Endothelial cell (in vitro differentiated cells): ENCODE results near the gene RBFOX2. TPM values are rescaled to one million over a fixed set of nuclear protein-coding genes. Genes with fewer than 3 reads are reported as not detected.

ENCODE experiments used
- DNase-seq: peaks from one replicate; pipeline ENCODE4 v3.0.0; 2021; ENCODE audit warnings: low spot score
- H3K27ac Mint-ChIP-seq: one replicate; pipeline ENCODE4 v1.8.0; 2021; ENCODE audit warnings: mixed read lengths, inconsistent platforms; ENCODE audit not compliant: unreplicated experiment
- H3K27me3 Mint-ChIP-seq: one replicate; pipeline ENCODE4 v1.8.0; 2021; ENCODE audit warnings: mild to moderate bottlenecking, moderate library complexity, mixed read lengths, inconsistent platforms; ENCODE audit not compliant: unreplicated experiment
- H3K36me3 Mint-ChIP-seq: one replicate; pipeline ENCODE4 v1.8.0; 2021; ENCODE audit warnings: mild to moderate bottlenecking, low read depth, mixed read lengths, inconsistent platforms; ENCODE audit not compliant: unreplicated experiment
- H3K4me1 Mint-ChIP-seq: one replicate; pipeline ENCODE4 v1.8.0; 2021; ENCODE audit warnings: mild to moderate bottlenecking, mixed read lengths, inconsistent platforms; ENCODE audit not compliant: unreplicated experiment
- H3K4me3 Mint-ChIP-seq: one replicate; pipeline ENCODE4 v1.8.0; 2021; ENCODE audit warnings: mild to moderate bottlenecking, mixed read lengths, inconsistent platforms; ENCODE audit not compliant: unreplicated experiment
- H3K9me3 Mint-ChIP-seq: one replicate; pipeline ENCODE4 v1.8.0; 2021; ENCODE audit warnings: mixed read lengths, inconsistent platforms; ENCODE audit not compliant: unreplicated experiment
- total RNA-seq: library from RNA; stranded (reverse); fragmentation: NEBNext Ultra II Directional; extraction: Animal tissue kit (Norgen Biotek cat#: 25700); gene quantifications from one replicate; pipeline ENCODE4 v1.2.1, GENCODE V29; 2021; ENCODE audit not compliant: unreplicated experiment
- TF ChIP-seq, protein P1 (sequence below): fragments of 200-600 bp; sonication (generic); IDR thresholded peaks from one replicate; pipeline ENCODE4 v1.5.0; 2021; ENCODE audit warnings: antibody characterized with exemption; ENCODE audit not compliant: unreplicated experiment

Gene RBFOX2
- total RNA-seq, 1 donor from 2014 or later: 228 TPM

DNA sequence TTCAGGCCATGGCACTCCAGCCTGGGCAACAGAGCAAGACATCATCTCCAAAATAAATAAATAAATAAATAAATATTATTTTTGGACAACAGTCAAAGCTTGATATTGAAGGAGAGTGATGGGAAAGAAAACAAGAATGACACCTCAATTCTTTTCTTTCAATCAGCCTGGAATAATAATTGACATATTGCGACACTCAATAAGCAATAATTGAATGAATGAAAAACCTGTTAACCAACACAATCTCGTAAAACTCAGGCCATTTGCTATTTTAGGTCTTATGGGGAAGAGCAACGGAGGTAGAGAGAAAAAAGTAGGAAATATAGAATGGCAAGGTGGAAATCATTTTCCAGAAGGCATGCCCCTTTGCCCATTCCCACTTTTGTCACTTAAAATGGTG lies 10.5 kb upstream of the RBFOX2 start:
- no peak overlapping the region for H3K4me3 Mint-ChIP-seq
- H3K4me1 Mint-ChIP-seq: peaks cover 28% of the 10 kb centered on the region
- H3K27me3 Mint-ChIP-seq: peaks cover 6% of the 10 kb centered on the region
- TF ChIP-seq, protein P1, sequence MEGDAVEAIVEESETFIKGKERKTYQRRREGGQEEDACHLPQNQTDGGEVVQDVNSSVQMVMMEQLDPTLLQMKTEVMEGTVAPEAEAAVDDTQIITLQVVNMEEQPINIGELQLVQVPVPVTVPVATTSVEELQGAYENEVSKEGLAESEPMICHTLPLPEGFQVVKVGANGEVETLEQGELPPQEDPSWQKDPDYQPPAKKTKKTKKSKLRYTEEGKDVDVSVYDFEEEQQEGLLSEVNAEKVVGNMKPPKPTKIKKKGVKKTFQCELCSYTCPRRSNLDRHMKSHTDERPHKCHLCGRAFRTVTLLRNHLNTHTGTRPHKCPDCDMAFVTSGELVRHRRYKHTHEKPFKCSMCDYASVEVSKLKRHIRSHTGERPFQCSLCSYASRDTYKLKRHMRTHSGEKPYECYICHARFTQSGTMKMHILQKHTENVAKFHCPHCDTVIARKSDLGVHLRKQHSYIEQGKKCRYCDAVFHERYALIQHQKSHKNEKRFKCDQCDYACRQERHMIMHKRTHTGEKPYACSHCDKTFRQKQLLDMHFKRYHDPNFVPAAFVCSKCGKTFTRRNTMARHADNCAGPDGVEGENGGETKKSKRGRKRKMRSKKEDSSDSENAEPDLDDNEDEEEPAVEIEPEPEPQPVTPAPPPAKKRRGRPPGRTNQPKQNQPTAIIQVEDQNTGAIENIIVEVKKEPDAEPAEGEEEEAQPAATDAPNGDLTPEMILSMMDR: no peak
- H3K27ac Mint-ChIP-seq: no peak overlapping the region
- no peak for DNase-seq
- H3K36me3 Mint-ChIP-seq: peaks cover 5% of the 10 kb centered on the region
- no peaks in the 10 kb centered on the region for H3K9me3 Mint-ChIP-seq

DNA sequence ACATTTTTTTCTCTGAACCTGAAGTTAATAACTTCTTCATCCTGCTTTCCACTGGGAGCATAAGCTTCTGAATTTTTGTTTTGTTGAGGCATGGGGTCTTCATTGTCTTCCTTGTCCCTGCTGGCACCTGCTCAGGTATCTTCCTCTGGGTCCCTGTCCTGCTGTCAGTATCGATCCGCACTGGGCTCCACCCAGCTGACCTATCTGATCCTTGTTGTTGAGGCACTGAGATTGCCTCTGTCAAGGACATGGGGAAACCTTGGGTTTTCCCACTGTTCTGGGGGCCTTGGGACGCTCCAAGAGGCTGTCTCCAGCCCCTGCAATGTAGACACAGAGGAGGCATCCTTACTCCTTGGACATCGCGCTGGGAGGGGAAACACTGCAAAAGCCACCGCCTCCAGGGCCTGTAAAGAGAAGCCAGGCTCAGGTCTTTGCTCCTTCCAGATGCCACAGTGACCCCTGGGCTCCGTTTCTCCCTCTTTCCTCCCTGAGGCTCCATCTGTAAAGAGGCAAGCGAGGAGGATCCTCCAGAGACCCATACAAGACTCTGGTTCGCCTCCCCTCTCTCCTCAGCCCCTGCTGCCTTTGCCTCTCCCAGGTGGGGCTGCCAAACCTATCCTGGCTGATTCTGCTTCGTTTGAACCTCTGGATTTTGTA lies 8.6 kb upstream of the RBFOX2 start:
- Mint-ChIP-seq H3K4me3 (no peak overlapping the region), H3K36me3 (no peaks in the 10 kb centered on the region), H3K4me1 (peaks cover 20% of the 10 kb centered on the region), H3K27ac (no peak overlapping the region), H3K9me3 (no peaks in the 10 kb centered on the region), H3K27me3 (no peaks in the 10 kb centered on the region)
- TF ChIP-seq, protein P1: no peak
- no peak for DNase-seq

DNA sequence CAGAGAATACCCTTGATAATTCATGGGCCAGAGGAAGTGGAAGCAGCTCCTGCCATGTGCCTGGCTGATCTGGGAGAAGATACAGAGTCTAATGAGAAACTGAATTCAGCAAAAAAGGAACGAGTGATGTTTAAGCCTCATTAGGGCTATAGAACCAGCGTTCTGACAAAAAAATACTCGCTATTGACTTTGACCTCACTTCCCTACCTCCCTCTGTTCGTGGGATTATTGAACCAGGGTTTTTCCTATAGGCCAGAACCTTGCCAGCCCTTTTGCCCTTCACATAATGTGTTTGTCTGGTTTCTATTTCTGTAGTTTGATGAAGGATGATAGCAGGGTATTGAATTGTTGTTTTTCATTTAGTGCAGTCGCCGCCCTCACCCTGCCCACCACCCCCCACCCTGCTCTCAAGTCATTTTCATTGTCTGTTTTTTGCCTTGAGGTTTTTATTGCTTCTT lies 7.6 kb upstream of the RBFOX2 start:
- no peak overlapping the region for H3K27ac Mint-ChIP-seq
- no peaks in the 10 kb centered on the region for H3K9me3 Mint-ChIP-seq
- H3K36me3 Mint-ChIP-seq: no peaks in the 10 kb centered on the region
- H3K27me3 Mint-ChIP-seq: no peaks in the 10 kb centered on the region
- DNase-seq: no peak
- TF ChIP-seq, protein P1: no peak
- peaks cover 17% of the 10 kb centered on the region for H3K4me1 Mint-ChIP-seq
- H3K4me3 Mint-ChIP-seq: no peak overlapping the region

DNA sequence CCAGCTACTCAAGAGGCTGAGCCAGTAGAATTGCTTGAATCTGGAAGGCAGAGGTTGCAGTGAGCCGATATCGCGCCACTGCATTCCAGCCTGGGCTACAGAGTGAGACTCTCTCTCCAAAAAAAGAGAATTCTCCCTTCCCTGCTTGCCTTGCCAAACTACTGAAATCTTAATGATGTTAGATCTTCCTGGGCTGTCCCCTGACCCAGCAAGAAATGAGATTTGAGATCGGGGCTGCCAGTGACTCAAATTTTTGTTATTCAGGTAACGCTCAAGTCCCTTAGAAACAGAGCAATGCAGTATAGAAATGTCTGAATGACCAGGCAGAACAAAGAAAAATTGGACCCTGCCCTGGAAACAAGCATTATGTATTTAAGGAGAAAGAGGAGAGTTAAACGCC lies 4.0 kb upstream of the RBFOX2 start:
- Mint-ChIP-seq H3K36me3 (no peaks in the 10 kb centered on the region), H3K4me3 (no peak overlapping the region), H3K9me3 (no peaks in the 10 kb centered on the region), H3K4me1 (peaks cover 20% of the 10 kb centered on the region), H3K27ac (no peak overlapping the region), H3K27me3 (peaks cover 10% of the 10 kb centered on the region)
- no peak for DNase-seq
- TF ChIP-seq, protein P1: no peak

DNA sequence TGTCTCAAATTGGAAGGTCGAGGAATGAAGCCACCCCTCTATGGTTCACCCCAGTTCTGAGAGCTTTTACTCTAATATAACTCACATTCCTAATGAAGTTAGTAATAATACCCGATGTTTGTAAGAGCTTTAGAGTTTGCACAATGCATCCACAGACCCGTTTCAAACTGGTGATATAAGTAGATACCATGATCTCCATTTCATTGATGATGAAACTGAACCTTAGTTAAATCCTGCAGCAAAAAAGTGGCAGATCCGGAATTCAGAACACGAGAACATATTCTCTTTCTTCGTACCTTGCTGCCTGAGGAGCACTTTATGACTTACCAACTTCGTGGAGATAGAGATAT lies 757 bp upstream of the RBFOX2 start:
- no peaks in the 10 kb centered on the region for H3K9me3 Mint-ChIP-seq
- peak overlapping the region; percentile 91 for H3K4me3 Mint-ChIP-seq
- no peak for DNase-seq
- peak overlapping the region; percentile 64 for H3K27ac Mint-ChIP-seq
- peaks cover 25% of the 10 kb centered on the region for H3K4me1 Mint-ChIP-seq
- peaks cover 8% of the 10 kb centered on the region for H3K36me3 Mint-ChIP-seq
- H3K27me3 Mint-ChIP-seq: peaks cover 19% of the 10 kb centered on the region
- TF ChIP-seq, protein P1: no peak
